ENCODE measurements around the gene SBF2.
"Not testable (repeated sequence)": the region's sequence is repeated elsewhere in the genome, so short reads cannot be mapped to it uniquely, and the experiment has no call there.

The SBF2 gene

DNA sequence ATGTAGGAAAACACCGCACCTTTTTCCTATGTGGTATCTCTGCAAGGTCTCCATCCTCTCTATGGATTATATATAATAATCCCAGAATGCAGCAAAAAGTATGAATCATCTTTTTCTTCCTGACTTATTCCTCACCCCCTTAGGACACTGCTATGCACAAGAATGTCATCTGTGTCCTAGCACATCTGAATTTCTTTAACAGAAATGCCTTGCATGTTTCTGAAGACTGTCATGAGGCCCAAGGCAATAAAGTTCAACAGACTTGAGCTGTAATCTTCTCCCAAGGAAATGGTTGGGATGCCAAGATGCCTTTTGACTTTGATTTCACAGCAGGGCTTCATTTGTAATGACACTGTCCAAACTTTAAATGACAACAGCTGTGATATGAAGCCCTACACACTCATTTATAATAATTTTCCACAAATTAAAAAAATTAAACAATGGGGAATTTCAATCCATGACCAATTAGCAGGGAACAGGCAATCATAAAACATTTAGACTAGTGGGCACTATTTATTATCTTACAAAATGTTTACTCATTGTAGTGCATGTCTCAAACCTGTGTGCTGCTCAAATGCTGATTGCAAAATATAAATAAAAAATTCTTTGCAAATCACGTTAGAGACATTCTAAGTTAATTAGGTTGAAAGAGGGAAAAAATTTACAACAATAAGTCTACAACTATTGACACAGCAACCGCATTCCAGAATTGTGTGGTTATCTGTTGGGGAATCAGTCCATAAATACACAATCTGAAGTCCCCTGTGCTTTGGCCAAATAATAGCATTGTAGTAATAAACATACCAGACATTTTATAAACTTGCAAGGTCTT, 387.8 kb downstream of the SBF2 start:
- TF ChIP-seq, protein P1, sequence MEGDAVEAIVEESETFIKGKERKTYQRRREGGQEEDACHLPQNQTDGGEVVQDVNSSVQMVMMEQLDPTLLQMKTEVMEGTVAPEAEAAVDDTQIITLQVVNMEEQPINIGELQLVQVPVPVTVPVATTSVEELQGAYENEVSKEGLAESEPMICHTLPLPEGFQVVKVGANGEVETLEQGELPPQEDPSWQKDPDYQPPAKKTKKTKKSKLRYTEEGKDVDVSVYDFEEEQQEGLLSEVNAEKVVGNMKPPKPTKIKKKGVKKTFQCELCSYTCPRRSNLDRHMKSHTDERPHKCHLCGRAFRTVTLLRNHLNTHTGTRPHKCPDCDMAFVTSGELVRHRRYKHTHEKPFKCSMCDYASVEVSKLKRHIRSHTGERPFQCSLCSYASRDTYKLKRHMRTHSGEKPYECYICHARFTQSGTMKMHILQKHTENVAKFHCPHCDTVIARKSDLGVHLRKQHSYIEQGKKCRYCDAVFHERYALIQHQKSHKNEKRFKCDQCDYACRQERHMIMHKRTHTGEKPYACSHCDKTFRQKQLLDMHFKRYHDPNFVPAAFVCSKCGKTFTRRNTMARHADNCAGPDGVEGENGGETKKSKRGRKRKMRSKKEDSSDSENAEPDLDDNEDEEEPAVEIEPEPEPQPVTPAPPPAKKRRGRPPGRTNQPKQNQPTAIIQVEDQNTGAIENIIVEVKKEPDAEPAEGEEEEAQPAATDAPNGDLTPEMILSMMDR (IDR thresholded peaks at IDR 0.05): no peak
- no peak for DNase-seq (ENCODE audit: low spot score)
- Histone ChIP-seq H3K4me3 (no peak overlapping the region), H3K27ac (no peak overlapping the region)

- TF ChIP-seq, protein P1 (IDR thresholded peaks at IDR 0.05): no peak
- DNase-seq (ENCODE audit: low spot score): no peak
- no peak overlapping the region for H3K27ac ChIP-seq
- H3K4me3 ChIP-seq: no peak overlapping the region
Observed at GRCh38 chr11:9905501-9905951, 388.5 kb downstream of the SBF2 start.

GRCh38 chr11:9903579-9903978, 390.4 kb downstream of the SBF2 start:
- TF ChIP-seq, protein P1 (IDR thresholded peaks at IDR 0.05): no peak
- DNase-seq (ENCODE audit: low spot score): no peak

GRCh38 chr11:9901943-9902342, 392.1 kb downstream of the SBF2 start:
- H3K4me3 ChIP-seq: no peak overlapping the region
- TF ChIP-seq, protein P1 (IDR thresholded peaks at IDR 0.05): no peak

More at GRCh38 chr11:9903579-9903978, 390.4 kb downstream of the SBF2 start:
- Histone ChIP-seq H3K27ac (no peak overlapping the region), H3K4me3 (no peak overlapping the region)

DNA sequence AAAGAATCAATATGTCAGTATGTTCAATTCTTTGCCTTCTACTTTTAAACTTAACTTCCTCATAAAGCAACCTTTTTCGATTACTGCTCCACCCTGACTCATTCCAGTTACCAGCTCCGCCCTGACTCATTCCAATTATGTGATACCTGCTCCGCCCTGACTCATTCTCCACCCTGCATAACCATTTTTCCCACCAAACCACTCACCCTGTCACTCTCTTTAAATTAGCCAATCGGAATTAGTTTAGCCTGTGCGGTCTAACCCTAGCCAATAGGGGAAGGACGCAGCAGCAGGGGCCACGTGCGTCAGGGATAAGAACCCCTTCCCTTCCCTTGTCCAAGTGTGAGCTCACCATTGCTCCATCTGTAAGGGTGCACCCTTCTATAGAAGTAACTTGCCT, 393.8 kb downstream of the SBF2 start:
- not testable (repeated sequence) for DNase-seq (ENCODE audit: low spot score); H3K4me3 ChIP-seq; H3K27ac ChIP-seq

More at GRCh38 chr11:9901943-9902342, 392.1 kb downstream of the SBF2 start:
- no peak overlapping the region for H3K27ac ChIP-seq
- no peak for DNase-seq (ENCODE audit: low spot score)

DNA sequence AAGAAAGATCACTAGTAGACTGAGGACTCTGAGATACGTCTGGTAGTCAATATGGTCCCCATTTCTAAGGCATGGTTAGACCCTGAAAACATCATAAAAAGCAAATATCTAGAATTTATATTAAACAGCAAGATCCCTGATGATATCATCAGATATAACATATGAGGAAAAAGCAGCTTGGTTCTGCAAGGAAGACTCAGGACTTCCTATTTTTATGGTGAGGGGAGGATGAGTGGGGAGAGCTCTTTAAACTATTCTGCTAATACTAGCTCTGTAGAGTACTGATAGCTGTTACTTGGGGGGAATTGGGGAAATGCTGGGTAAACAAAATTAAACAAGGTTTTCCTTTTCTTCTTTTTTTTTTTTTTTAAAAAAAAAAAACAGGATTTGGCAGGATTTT, 394.3 kb downstream of the SBF2 start:
- H3K27ac ChIP-seq: no peak overlapping the region
- DNase-seq (ENCODE audit: low spot score): no peak
- TF ChIP-seq, protein P1 (IDR thresholded peaks at IDR 0.05): no peak
- no peak overlapping the region for H3K4me3 ChIP-seq

- DNase-seq (ENCODE audit: low spot score): no peak
- TF ChIP-seq, protein P1 (IDR thresholded peaks at IDR 0.05): no peak
- H3K27ac ChIP-seq: no peak overlapping the region
Observed at GRCh38 chr11:9896902-9897301, 397.1 kb downstream of the SBF2 start.

More at GRCh38 chr11:9896902-9897301, 397.1 kb downstream of the SBF2 start:
- no peak overlapping the region for H3K4me3 ChIP-seq
